Measurements from ENCODE around the gene PHKA2. TPM values are rescaled to one million over a fixed set of nuclear protein-coding genes. Genes with fewer than 3 reads are reported as not detected.

PHKA2 gene
- total RNA-seq, 1 experiment from 2014 or later = 43.0 TPM

DNA sequence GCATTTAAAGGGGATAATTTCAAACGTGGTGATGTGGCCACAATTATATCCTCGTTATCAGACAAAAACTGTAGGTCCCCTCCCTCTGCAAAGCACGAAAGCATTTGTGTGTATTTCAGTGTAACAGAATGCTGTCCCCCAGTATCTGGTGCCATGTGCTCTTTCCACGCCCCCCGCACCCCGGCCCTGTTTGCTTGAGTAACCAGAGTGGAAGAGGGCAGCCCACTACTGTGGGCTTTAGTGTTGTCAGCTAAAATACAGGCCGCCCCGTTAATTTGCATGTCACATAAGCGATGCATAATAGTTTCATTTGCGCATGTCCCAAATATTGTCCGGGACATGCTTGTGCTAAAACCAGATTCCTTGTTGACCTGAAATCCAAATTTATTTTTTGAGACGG lies 110.1 kb downstream of the PHKA2 start:
- ChIA-PET CTCF (no interaction called here), POLR2A (no interaction called here)
- TF ChIP-seq, protein P1, sequence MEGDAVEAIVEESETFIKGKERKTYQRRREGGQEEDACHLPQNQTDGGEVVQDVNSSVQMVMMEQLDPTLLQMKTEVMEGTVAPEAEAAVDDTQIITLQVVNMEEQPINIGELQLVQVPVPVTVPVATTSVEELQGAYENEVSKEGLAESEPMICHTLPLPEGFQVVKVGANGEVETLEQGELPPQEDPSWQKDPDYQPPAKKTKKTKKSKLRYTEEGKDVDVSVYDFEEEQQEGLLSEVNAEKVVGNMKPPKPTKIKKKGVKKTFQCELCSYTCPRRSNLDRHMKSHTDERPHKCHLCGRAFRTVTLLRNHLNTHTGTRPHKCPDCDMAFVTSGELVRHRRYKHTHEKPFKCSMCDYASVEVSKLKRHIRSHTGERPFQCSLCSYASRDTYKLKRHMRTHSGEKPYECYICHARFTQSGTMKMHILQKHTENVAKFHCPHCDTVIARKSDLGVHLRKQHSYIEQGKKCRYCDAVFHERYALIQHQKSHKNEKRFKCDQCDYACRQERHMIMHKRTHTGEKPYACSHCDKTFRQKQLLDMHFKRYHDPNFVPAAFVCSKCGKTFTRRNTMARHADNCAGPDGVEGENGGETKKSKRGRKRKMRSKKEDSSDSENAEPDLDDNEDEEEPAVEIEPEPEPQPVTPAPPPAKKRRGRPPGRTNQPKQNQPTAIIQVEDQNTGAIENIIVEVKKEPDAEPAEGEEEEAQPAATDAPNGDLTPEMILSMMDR (IDR thresholded peaks at IDR 0.05; ENCODE audit: insufficient read depth in 1 of 2, low read depth in 1 of 2, low read length in 1 of 2, severe bottlenecking in 1 of 2, unreplicated experiment in 1 of 2) = no peak
- no peaks in the 10 kb centered on the region; the same call in 1 of the 2 replicates for H3K36me3 ChIP-seq (ENCODE audit: control insufficient read depth, insufficient read depth, low read length)
- no peaks in the 10 kb centered on the region for H3K4me1 Mint-ChIP-seq (ENCODE audit: low read depth, unreplicated experiment)
- intact Hi-C loops (cut with micrococcal nuclease; ENCODE audit: unreplicated experiment) = no loop called here
- no peak for DNase-seq
- no TSS peak for BruUV-seq (replicated peaks)
- no peaks in the 10 kb centered on the region; the same call in 1 of the 2 replicates for H3K4me1 ChIP-seq
- no peak overlapping the region for H3K27ac Mint-ChIP-seq (ENCODE audit: unreplicated experiment)
- H3K9me3 ChIP-seq = no peaks in the 10 kb centered on the region
- H3K4me3 ChIP-seq (ENCODE audit: low read depth, low read length) = no peak overlapping the region
- no peaks in the 10 kb centered on the region for H3K27me3 Mint-ChIP-seq (ENCODE audit: insufficient read depth, unreplicated experiment)
- H3K9me3 Mint-ChIP-seq (ENCODE audit: unreplicated experiment) = no peaks in the 10 kb centered on the region
- no peaks in the 10 kb centered on the region for H3K36me3 Mint-ChIP-seq (ENCODE audit: insufficient read depth, unreplicated experiment)
- H3K27me3 ChIP-seq (replicated peaks; ENCODE audit: control insufficient read depth, insufficient read depth, low read length) = no peaks in the 10 kb centered on the region
- H3K4me3 Mint-ChIP-seq (ENCODE audit: unreplicated experiment) = no peak overlapping the region

DNA sequence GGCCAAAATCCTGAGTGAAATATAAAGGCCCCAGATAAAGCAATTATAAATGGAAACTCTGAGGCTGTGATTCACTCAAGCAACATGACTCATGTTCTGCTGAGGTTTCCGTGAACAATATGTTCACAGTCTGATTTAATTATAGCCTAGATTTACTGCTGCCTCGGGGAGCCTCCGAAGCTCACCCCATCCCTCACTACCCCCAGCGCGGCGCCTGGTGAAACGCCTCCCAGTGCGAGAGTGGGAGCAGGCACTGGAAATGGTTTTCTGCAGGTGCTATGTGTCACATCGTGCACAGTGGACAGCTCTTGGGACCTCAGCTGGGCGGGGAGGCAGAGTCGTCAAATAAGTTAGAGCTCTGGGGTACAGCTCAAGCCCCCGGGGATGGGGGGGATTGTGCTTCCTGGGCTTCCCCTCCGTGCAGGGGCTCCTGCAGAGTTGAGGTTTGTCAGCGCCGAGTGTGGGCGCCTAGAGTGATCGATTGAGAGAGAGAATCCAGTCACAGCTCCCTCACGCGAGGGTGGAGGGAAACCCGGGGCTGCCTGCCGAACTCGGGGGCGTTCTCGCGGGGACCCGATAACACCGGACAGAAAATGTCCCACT lies 110.6 kb downstream of the PHKA2 start:
- no peaks in the 10 kb centered on the region; the same call in 1 of the 2 replicates for H3K36me3 ChIP-seq (ENCODE audit: control insufficient read depth, insufficient read depth, low read length)
- H3K9me3 Mint-ChIP-seq (ENCODE audit: unreplicated experiment) = no peaks in the 10 kb centered on the region
- H3K4me1 Mint-ChIP-seq (ENCODE audit: low read depth, unreplicated experiment) = peaks cover under 1% of the 10 kb centered on the region
- no peak overlapping the region for H3K4me3 ChIP-seq (ENCODE audit: low read depth, low read length)
- no peaks in the 10 kb centered on the region for H3K9me3 ChIP-seq
- no peak for DNase-seq
- H3K4me1 ChIP-seq = no peaks in the 10 kb centered on the region; the same call in 1 of the 2 replicates
- no peak overlapping the region for H3K4me3 Mint-ChIP-seq (ENCODE audit: unreplicated experiment)
- H3K27me3 ChIP-seq (replicated peaks; ENCODE audit: control insufficient read depth, insufficient read depth, low read length) = no peaks in the 10 kb centered on the region
- H3K36me3 Mint-ChIP-seq (ENCODE audit: insufficient read depth, unreplicated experiment) = no peaks in the 10 kb centered on the region
- intact Hi-C loops (cut with micrococcal nuclease; ENCODE audit: unreplicated experiment) = no loop called here
- no peak overlapping the region for H3K27ac Mint-ChIP-seq (ENCODE audit: unreplicated experiment)
- ChIA-PET CTCF (no interaction called here), POLR2A (no interaction called here)
- no peaks in the 10 kb centered on the region for H3K27me3 Mint-ChIP-seq (ENCODE audit: insufficient read depth, unreplicated experiment)
- BruUV-seq (replicated peaks) = no TSS peak
- TF ChIP-seq, protein P1 (IDR thresholded peaks at IDR 0.05; ENCODE audit: insufficient read depth in 1 of 2, low read depth in 1 of 2, low read length in 1 of 2, severe bottlenecking in 1 of 2, unreplicated experiment in 1 of 2) = no peak

DNA sequence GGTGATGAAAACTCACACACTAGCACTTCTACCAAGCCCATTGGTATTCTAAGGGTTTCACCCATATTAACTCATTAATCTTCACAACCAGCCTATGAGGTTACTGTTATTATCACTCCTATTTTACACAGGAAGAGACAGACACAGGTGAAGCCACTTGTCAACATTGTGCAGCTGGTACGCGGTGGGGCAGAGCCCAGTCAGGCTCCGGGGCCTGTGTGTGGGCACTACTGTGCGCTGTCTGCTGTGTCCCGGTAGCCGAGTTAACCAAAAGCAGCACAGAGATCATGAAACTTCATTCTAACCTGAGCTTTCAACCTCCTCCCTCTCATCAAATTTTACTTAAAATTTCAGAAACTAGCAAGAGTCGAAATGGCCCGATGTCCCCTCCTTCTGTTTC lies 111.3 kb downstream of the PHKA2 start:
- Mint-ChIP-seq H3K27me3 (ENCODE audit: insufficient read depth, unreplicated experiment) (no peaks in the 10 kb centered on the region), H3K27ac (ENCODE audit: unreplicated experiment) (no peak overlapping the region), H3K4me3 (ENCODE audit: unreplicated experiment) (no peak overlapping the region), H3K4me1 (ENCODE audit: low read depth, unreplicated experiment) (peaks cover 6% of the 10 kb centered on the region), H3K9me3 (ENCODE audit: unreplicated experiment) (no peaks in the 10 kb centered on the region), H3K36me3 (ENCODE audit: insufficient read depth, unreplicated experiment) (no peaks in the 10 kb centered on the region)
- H3K9me3 ChIP-seq = no peaks in the 10 kb centered on the region
- BruUV-seq (replicated peaks) = no TSS peak
- no peak for DNase-seq
- no peaks in the 10 kb centered on the region for H3K36me3 ChIP-seq (ENCODE audit: control insufficient read depth, insufficient read depth, low read length)
- ChIA-PET POLR2A (no interaction called here), CTCF (no interaction called here)
- TF ChIP-seq, protein P1 (IDR thresholded peaks at IDR 0.05; ENCODE audit: insufficient read depth in 1 of 2, low read depth in 1 of 2, low read length in 1 of 2, severe bottlenecking in 1 of 2, unreplicated experiment in 1 of 2) = no peak
- H3K4me1 ChIP-seq = no peaks in the 10 kb centered on the region; the same call in 1 of the 2 replicates
- H3K27me3 ChIP-seq (replicated peaks; ENCODE audit: control insufficient read depth, insufficient read depth, low read length) = no peaks in the 10 kb centered on the region
- intact Hi-C loops (cut with micrococcal nuclease; ENCODE audit: unreplicated experiment) = no loop called here
- H3K4me3 ChIP-seq (ENCODE audit: low read depth, low read length) = no peak overlapping the region
